GM12878 (cell line): ENCODE measurements around the gene NPAS3. TPM values are rescaled to one million over a fixed set of nuclear protein-coding genes. Genes with fewer than 3 reads are reported as not detected.

Experiments used
- CHD4 ChIP-seq: fragments of 200-600 bp; sonication (generic); IDR thresholded peaks from 2 replicates; pipeline ENCODE4 v1.6.1; 2016; ENCODE audit warnings: mild to moderate bottlenecking
- NR2C2 ChIP-seq: IDR thresholded peaks from 2 replicates; pipeline ENCODE4 v1.6.1; 2011; ENCODE audit warnings: borderline replicate concordance, low read depth; ENCODE audit not compliant: control insufficient read depth, insufficient read length
- ZBTB40 ChIP-seq: fragments of 450-650 bp; IDR thresholded peaks from 2 replicates; pipeline ENCODE4 v1.6.1; 2016; ENCODE audit warnings: mild to moderate bottlenecking, moderate library complexity, borderline replicate concordance
- polyA plus RNA-seq, 11 experiments: library from polyadenylated mRNA; depleted of rRNA in 4 of 11; unstranded in 6 of 11; stranded (reverse) in 5 of 11; fragments of >200 nt; fragmentation: Nextera tagmentation in 4 of 11; fragmentation: Illumina TruSeq in 1 of 11; extraction: Ambion mirVana in 4 of 11; extraction: Trizol in 1 of 11; gene quantifications; 1 replicate in 1 of 11; 2 replicates in 10 of 11; pipeline versions ENCODE4 v1.2.1 to v1.2.3, GENCODE V29; 2011 to 2016; ENCODE audit warnings: inconsistent platforms in 2 of 11, missing spikeins in 2 of 11, low read depth in 1 of 11
- total RNA-seq, 4 experiments: library from RNA; depleted of rRNA in 3 of 4; stranded (reverse); fragments of >200 nt in 3 of 4; fragmentation: Illumina TruSeq in 1 of 4; extraction: Trizol in 1 of 4; gene quantifications; 2 replicates each; pipeline versions ENCODE4 v1.2.1 to v1.2.3, GENCODE V29; 2013 to 2021
- TF ChIP-seq, protein P1 (sequence below): fragments of 450-650 bp; formaldehyde crosslinking; IDR thresholded peaks from 2 replicates; pipeline ENCODE4 v1.5.0; 2022; ENCODE audit warnings: mild to moderate bottlenecking, missing genetic modification characterization

Gene NPAS3
- total and polyA plus RNA-seq, 10 of the 15 experiments (the other 5 are each of a cell fraction or from before 2014, with no cell fraction given), result under 0.01 to 2.7 (median 0.03) TPM; not detected in 6

GRCh38 chr14:33551963-33552362 lies 613.3 kb downstream of the NPAS3 start (continued):
- TF ChIP-seq, protein P1, sequence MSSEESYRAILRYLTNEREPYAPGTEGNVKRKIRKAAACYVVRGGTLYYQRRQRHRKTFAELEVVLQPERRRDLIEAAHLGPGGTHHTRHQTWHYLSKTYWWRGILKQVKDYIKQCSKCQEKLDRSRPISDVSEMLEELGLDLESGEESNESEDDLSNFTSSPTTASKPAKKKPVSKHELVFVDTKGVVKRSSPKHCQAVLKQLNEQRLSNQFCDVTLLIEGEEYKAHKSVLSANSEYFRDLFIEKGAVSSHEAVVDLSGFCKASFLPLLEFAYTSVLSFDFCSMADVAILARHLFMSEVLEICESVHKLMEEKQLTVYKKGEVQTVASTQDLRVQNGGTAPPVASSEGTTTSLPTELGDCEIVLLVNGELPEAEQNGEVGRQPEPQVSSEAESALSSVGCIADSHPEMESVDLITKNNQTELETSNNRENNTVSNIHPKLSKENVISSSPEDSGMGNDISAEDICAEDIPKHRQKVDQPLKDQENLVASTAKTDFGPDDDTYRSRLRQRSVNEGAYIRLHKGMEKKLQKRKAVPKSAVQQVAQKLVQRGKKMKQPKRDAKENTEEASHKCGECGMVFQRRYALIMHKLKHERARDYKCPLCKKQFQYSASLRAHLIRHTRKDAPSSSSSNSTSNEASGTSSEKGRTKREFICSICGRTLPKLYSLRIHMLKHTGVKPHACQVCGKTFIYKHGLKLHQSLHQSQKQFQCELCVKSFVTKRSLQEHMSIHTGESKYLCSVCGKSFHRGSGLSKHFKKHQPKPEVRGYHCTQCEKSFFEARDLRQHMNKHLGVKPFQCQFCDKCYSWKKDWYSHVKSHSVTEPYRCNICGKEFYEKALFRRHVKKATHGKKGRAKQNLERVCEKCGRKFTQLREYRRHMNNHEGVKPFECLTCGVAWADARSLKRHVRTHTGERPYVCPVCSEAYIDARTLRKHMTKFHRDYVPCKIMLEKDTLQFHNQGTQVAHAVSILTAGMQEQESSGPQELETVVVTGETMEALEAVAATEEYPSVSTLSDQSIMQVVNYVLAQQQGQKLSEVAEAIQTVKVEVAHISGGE (CRISPR knock-in tag), result no peak
- TF ChIP-seq CHD4, result no peak
- no peak for TF ChIP-seq NR2C2
- TF ChIP-seq ZBTB40, result no peak
